GM23248 (cell line): Measurements from ENCODE around the gene FZD4. TPM values are rescaled to one million over a fixed set of nuclear protein-coding genes. Genes with fewer than 3 reads are reported as not detected.
"Not testable (repeated sequence)": the region's sequence is repeated elsewhere in the genome, so short reads cannot be mapped to it uniquely, and the experiment has no call there.

Experiments
- DNase-seq: peaks from one replicate; pipeline ENCODE4 v3.0.0-alpha.2; 2015
- H2AFZ ChIP-seq: fragments of 200-600 bp; sonication (generic); 2 replicates; pipeline ENCODE4 v1.6.1; 2016; ENCODE audit warnings: antibody characterized with exemption
- H3F3A ChIP-seq: fragments of 200-600 bp; sonication (generic); 2 replicates; pipeline ENCODE4 v1.6.1; 2016; ENCODE audit warnings: mild to moderate bottlenecking, antibody characterized with exemption, mixed run types; ENCODE audit not compliant: insufficient read depth
- H3K27ac ChIP-seq: fragments of 200-600 bp; sonication (generic); 2 replicates; pipeline ENCODE4 v1.5.1; 2016; ENCODE audit warnings: mild to moderate bottlenecking
- H3K27me3 ChIP-seq: fragments of 200-600 bp; sonication (generic); replicated peaks from 2 replicates; pipeline ENCODE4 v1.6.1; 2016; ENCODE audit warnings: mild to moderate bottlenecking; ENCODE audit not compliant: insufficient read depth
- H3K36me3 ChIP-seq: fragments of 200-600 bp; sonication (generic); 2 replicates; pipeline ENCODE4 v1.6.1; 2016; ENCODE audit warnings: low read depth, mild to moderate bottlenecking
- H3K4me1 ChIP-seq: fragments of 200-600 bp; sonication (generic); 2 replicates; pipeline ENCODE4 v1.6.1; 2016; ENCODE audit warnings: mild to moderate bottlenecking; ENCODE audit not compliant: insufficient read depth
- H3K4me2 ChIP-seq: fragments of 200-600 bp; sonication (generic); one replicate; pipeline ENCODE4 v1.6.1; 2016; ENCODE audit warnings: mild to moderate bottlenecking; ENCODE audit not compliant: unreplicated experiment
- H3K4me3 ChIP-seq: fragments of 200-600 bp; sonication (generic); 2 replicates; pipeline ENCODE4 v1.5.1; 2016; ENCODE audit warnings: mild to moderate bottlenecking
- H3K79me2 ChIP-seq: fragments of 200-600 bp; sonication (generic); 2 replicates; pipeline ENCODE4 v1.6.1; 2016; ENCODE audit warnings: mild to moderate bottlenecking; ENCODE audit not compliant: insufficient read depth
- H3K9ac ChIP-seq: fragments of 200-600 bp; sonication (generic); 2 replicates; pipeline ENCODE4 v1.6.1; 2016; ENCODE audit warnings: mild to moderate bottlenecking
- H3K9me2 ChIP-seq: fragments of 200-600 bp; sonication (generic); 2 replicates; pipeline ENCODE4 v1.6.1; 2016; ENCODE audit warnings: mixed run types, mild to moderate bottlenecking, moderate library complexity; ENCODE audit not compliant: insufficient read depth
- H3K9me3 ChIP-seq: fragments of 200-600 bp; sonication (generic); one replicate; pipeline ENCODE4 v1.6.1; 2017; ENCODE audit warnings: low read depth
- H4K20me1 ChIP-seq: fragments of 200-600 bp; sonication (generic); 2 replicates; pipeline ENCODE4 v1.6.0; 2016; ENCODE audit not compliant: insufficient read depth
- EZH2 ChIP-seq: fragments of 200-600 bp; sonication (generic); IDR thresholded peaks from 2 replicates; pipeline ENCODE4 v1.6.1; 2018; ENCODE audit warnings: antibody characterized with exemption, mild to moderate bottlenecking; ENCODE audit not compliant: insufficient read depth, poor library complexity, severe bottlenecking
- EZH2phosphoT487 ChIP-seq: fragments of 200-600 bp; sonication (generic); IDR thresholded peaks from 2 replicates; pipeline ENCODE4 v1.6.1; 2018; ENCODE audit warnings: antibody characterized with exemption, moderate library complexity, mild to moderate bottlenecking, low read depth; ENCODE audit not compliant: insufficient read depth
- WGBS, 2 experiments: methylation state at CpG; one replicate each; pipeline ENCODE4 v1.1.6; 2015 to 2017; ENCODE audit warnings: low lambda C conversion rate in 2 of 2, low coverage in 1 of 2; ENCODE audit errors: missing lambda C conversion rate in 2 of 2; 5-methylcytosine and 5-hydroxymethylcytosine counted together
- in situ Hi-C: fragments of 300-500 bp; cut with MboI; formaldehyde crosslinking; loops from 2 replicates; pipeline ENCODE4 v1.15.0; 2020
- polyA plus RNA-seq: library from polyadenylated mRNA; unstranded; fragments of >200 nt; fragmentation: Nextera tagmentation; extraction: Ambion mirVana; gene quantifications from 2 replicates; pipeline ENCODE4 v1.2.1, GENCODE V29; 2016
- total RNA-seq: library from RNA; depleted of rRNA; stranded (reverse); fragments of >200 nt; shearing (Covaris generic); gene quantifications from 2 replicates; pipeline ENCODE4 v1.2.3, GENCODE V29; 2014

FZD4 gene
- total and polyA plus RNA-seq, 2 experiments from 2014 or later = 8.3 to 21.3 TPM

- H3K36me3 ChIP-seq = peaks cover 6% of the 10 kb centered on the region; the same call in 1 of the 2 replicates
- H3K9ac ChIP-seq = no peak overlapping the region
- TF ChIP-seq EZH2phosphoT487 (no peak), EZH2 (no peak)
- in situ Hi-C loops = no loop called here
- H2AFZ ChIP-seq = no peak overlapping the region
- WGBS, 2 experiments = 95 to 96% methylated on average over 5 of the region's 5 CpGs
- no peaks in the 10 kb centered on the region for H3K27me3 ChIP-seq
- no peak overlapping the region for H3K4me2 ChIP-seq
- DNase-seq = no peak
- peaks cover 57% of the 10 kb centered on the region for H3K79me2 ChIP-seq
- no peak overlapping the region for H3K27ac ChIP-seq
- no peak overlapping the region for H3K4me3 ChIP-seq
- no peaks in the 10 kb centered on the region for H3K9me3 ChIP-seq
- H3F3A ChIP-seq = peaks cover 43% of the 10 kb centered on the region
- H4K20me1 ChIP-seq = no peaks in the 10 kb centered on the region
- H3K9me2 ChIP-seq = no peaks in the 10 kb centered on the region
- H3K4me1 ChIP-seq = peaks cover 52% of the 10 kb centered on the region
These were observed 6.5 kb downstream of the FZD4 start for GRCh38 chr11:86948733-86949132.

DNA sequence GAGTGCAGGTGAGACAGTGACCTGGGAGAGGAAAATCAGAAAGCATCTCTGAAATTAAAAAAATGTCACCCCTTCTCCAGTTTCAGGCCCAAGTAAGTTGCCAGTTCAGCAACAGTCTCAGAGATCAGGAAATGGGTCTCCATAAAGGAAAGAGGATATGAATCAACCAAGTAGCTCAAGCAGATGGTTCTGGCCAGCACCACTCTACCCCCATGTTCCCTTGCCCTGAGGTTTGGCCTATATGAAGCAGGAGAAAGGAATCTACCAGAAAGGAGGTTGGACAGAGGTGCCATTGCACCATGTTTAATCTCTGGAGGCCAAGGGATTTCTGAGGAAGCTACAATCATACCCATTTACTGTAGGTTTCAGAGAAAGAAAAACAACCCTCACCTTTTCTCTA lies 7.7 kb downstream of the FZD4 start:
- in situ Hi-C loops = no loop called here
- H3K27ac ChIP-seq = peak overlapping the region; percentile 3; the same call in 1 of the 2 replicates
- H3K79me2 ChIP-seq = peaks cover 52% of the 10 kb centered on the region
- peaks cover 38% of the 10 kb centered on the region for H3F3A ChIP-seq
- DNase-seq = peak; percentile 68
- no peaks in the 10 kb centered on the region for H3K9me2 ChIP-seq
- H3K27me3 ChIP-seq = no peaks in the 10 kb centered on the region
- no peak overlapping the region for H3K4me2 ChIP-seq
- no peak overlapping the region for H3K4me3 ChIP-seq
- TF ChIP-seq EZH2 = no peak
- TF ChIP-seq EZH2phosphoT487 = no peak
- H2AFZ ChIP-seq = no peak overlapping the region
- no peaks in the 10 kb centered on the region for H3K9me3 ChIP-seq
- H4K20me1 ChIP-seq = no peaks in the 10 kb centered on the region
- no peak overlapping the region for H3K9ac ChIP-seq
- peaks cover 6% of the 10 kb centered on the region; the same call in 1 of the 2 replicates for H3K36me3 ChIP-seq
- H3K4me1 ChIP-seq = peaks cover 41% of the 10 kb centered on the region

- H3K27me3 ChIP-seq, H3K36me3 ChIP-seq, H3K4me2 ChIP-seq, DNase-seq, H3K27ac ChIP-seq, H4K20me1 ChIP-seq, in situ Hi-C loops, H2AFZ ChIP-seq, H3K4me3 ChIP-seq, H3K9ac ChIP-seq, H3K9me3 ChIP-seq, H3K9me2 ChIP-seq: not testable (repeated sequence)
- H3F3A ChIP-seq = peaks cover 38% of the 10 kb centered on the region; the same call in 1 of the 2 replicates
- WGBS, 2 experiments = 99 to 100% methylated on average over 8 of the region's 8 CpGs
- peaks cover 29% of the 10 kb centered on the region for H3K79me2 ChIP-seq
- H3K4me1 ChIP-seq = peaks cover 48% of the 10 kb centered on the region
These were observed 11.7 kb downstream of the FZD4 start for GRCh38 chr11:86943505-86943904.

GRCh38 chr11:86941871-86942599 lies 13.2 kb downstream of the FZD4 start:
- DNase-seq = peak; percentile 36
- Histone ChIP-seq H3K9ac (no peak overlapping the region), H3K4me2 (peak overlapping the region; percentile 71), H3K36me3 (no peaks in the 10 kb centered on the region), H4K20me1 (no peaks in the 10 kb centered on the region), H3K79me2 (peaks cover 17% of the 10 kb centered on the region), H3K27me3 (no peaks in the 10 kb centered on the region), H3K4me3 (peak overlapping the region; percentile 51; the same call in 1 of the 2 replicates), H3K4me1 (peaks cover 33% of the 10 kb centered on the region), H2AFZ (peak overlapping the region; percentile 87), H3K9me3 (no peaks in the 10 kb centered on the region), H3K9me2 (no peaks in the 10 kb centered on the region), H3F3A (peaks cover 30% of the 10 kb centered on the region; the same call in 1 of the 2 replicates), H3K27ac (peak overlapping the region; percentile 66)
- WGBS, 2 experiments = 94 to 97% methylated on average over 4 of the region's 4 CpGs
- in situ Hi-C loops = no loop called here
- TF ChIP-seq EZH2 = no peak
